ENCODE results near the gene MAP3K2. TPM values are rescaled to one million over a fixed set of nuclear protein-coding genes. Genes with fewer than 3 reads are reported as not detected.

The MAP3K2 gene
- total RNA-seq, 4 donors from 2014 or later = 29.4 to 37.4 (median 31.3) TPM

DNA sequence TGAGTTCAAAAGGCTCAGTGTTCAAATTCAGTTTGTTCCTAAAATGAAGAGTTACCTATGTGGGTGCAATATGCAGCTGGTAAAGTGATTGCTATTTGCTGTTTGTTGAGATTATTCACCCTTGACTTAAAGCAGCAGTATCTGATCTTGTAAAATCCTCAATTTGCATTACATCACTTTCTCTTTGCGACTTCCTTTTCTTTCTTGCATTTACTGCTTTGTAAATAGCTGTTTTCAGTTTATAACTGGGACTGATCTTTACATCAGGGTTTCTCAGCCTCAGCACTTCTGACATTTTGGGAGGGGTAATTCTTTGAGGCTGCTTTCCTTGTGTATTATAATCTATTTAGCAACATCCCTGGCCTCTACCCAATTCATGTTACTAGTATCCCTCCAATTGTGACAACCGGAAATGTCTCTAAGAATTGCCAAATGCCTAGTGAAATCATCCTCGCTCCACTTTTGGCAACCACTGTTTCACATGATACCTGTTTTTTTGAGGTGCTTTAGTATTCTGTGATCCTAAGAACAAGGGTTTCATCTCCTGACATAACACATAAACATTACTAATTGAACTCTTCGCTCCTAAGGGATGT is 81.7 kb downstream of the MAP3K2 start:
- no peak for DNase-seq
- H3K4me1 ChIP-seq = no peaks in the 10 kb centered on the region
- H3K36me3 ChIP-seq = peaks cover 0 to 68% (median 0%) of the 10 kb centered on the region in 3 donors
- no peaks in the 10 kb centered on the region for H3K27me3 ChIP-seq
- intact Hi-C loops (cut with DNase I) = no loop called here
- no peak for TF ChIP-seq CTCF (IDR thresholded peaks at IDR 0.05)
- no peak for TF ChIP-seq POLR2A (IDR thresholded peaks at IDR 0.05)
- H3K9me3 ChIP-seq = no peaks in the 10 kb centered on the region
- 70 to 89% methylated on average over 4 of the region's 4 CpGs for WGBS, 2 donors
- H3K27ac ChIP-seq = no peak overlapping the region
- H3K4me3 ChIP-seq = no peak overlapping the region

DNA sequence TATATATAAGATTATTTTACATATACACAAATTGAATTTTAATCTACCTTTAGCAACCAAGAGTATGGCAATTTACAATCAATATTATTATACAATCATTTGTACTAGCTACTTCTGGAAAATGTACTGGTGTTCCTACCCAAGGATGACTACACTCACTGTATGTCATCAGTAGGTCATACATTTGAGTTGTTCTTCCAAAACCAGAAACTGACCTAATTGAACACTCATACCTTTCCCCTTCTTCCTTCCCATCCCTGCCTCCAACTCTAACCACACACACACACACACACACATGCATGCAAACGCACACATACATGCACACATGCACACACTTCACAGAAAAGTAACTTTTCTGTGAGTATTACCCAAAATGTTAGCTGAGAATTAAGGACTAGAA is 85.6 kb downstream of the MAP3K2 start:
- Histone ChIP-seq H3K27ac (no peak overlapping the region), H3K36me3 (peaks cover 0 to 29% (median 0%) of the 10 kb centered on the region in 3 donors), H3K9me3 (no peaks in the 10 kb centered on the region), H3K27me3 (no peaks in the 10 kb centered on the region), H3K4me3 (no peak overlapping the region), H3K4me1 (no peaks in the 10 kb centered on the region)
- intact Hi-C loops (cut with DNase I) = no loop called here
- TF ChIP-seq CTCF (IDR thresholded peaks at IDR 0.05) (no peak), POLR2A (IDR thresholded peaks at IDR 0.05) (no peak)
- 89 to 96% methylated on average over 1 of the region's 1 CpG for WGBS, 2 donors
- no peak for DNase-seq

- 0% methylated on average over 4 to 14 of the region's 55 CpGs for WGBS, 2 donors
- intact Hi-C loops (cut with DNase I) = loop anchor here (10.0 kb wide), 1 partner anchor 121 kb away; the partner anchor contains the start of gene PROC
- TF ChIP-seq POLR2A (IDR thresholded peaks at IDR 0.05) (peak in 1 of 4 donors; percentile 17), CTCF (IDR thresholded peaks at IDR 0.05) (no peak)
- H3K27ac ChIP-seq = peak within 1 kb of the TSS; percentile 65 to 88 (median 86)
- peaks cover 5 to 23% (median 14%) of the 10 kb centered on the region in 3 donors for H3K4me1 ChIP-seq
- DNase-seq = no peak
- H3K4me3 ChIP-seq = peak within 1 kb of the TSS; percentile 66 to 100 (median 90)
- peaks cover 6 to 39% (median 35%) of the 10 kb centered on the region in 3 donors for H3K36me3 ChIP-seq
- no peaks in the 10 kb centered on the region for H3K9me3 ChIP-seq
- H3K27me3 ChIP-seq = no peaks in the 10 kb centered on the region
These were observed 93.8 kb downstream of the MAP3K2 start, which contains the start of gene ERCC3 for GRCh38 chr2:127293748-127294562. Gene ERCC3, minus strand, starts transcription at chr2:127294144. Its CDS starts 63 bp downstream, at chr2:127294081.

DNA sequence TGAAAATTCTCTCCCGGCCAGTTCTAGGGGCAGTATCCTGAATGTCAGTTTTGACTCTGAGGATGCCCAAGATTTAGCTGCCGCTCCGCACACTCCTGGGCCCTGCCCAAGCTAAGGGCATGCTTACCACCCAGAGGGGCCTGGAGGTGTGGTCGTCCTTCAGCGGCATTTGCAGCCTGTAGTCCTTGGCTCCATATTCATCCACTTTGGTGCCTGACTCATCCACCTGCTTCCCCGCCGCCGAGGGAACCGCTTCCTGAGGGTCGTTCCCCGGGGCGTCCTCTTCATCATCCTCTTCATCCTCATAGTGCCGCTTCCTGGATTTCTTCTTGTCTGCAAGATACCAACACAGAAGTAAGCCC is 94.4 kb downstream of the MAP3K2 start:
- H3K36me3 ChIP-seq = peaks cover 8 to 45% (median 36%) of the 10 kb centered on the region in 3 donors
- peak overlapping the region; percentile 66 to 100 (median 90) for H3K4me3 ChIP-seq
- no peaks in the 10 kb centered on the region for H3K27me3 ChIP-seq
- intact Hi-C loops (cut with DNase I) = loop anchor here (10.0 kb wide), 1 partner anchor 121 kb away; the partner anchor contains the start of gene PROC
- peaks cover 5 to 23% (median 14%) of the 10 kb centered on the region in 3 donors for H3K4me1 ChIP-seq
- 7 to 13% methylated on average over 5 to 13 of the region's 13 CpGs for WGBS, 2 donors
- DNase-seq = no peak
- no peak for TF ChIP-seq CTCF (IDR thresholded peaks at IDR 0.05)
- no peak for TF ChIP-seq POLR2A (IDR thresholded peaks at IDR 0.05)
- H3K9me3 ChIP-seq = no peaks in the 10 kb centered on the region
- peak overlapping the region in 3 of 4 donors; percentile 65 to 88 (median 87) for H3K27ac ChIP-seq

DNA sequence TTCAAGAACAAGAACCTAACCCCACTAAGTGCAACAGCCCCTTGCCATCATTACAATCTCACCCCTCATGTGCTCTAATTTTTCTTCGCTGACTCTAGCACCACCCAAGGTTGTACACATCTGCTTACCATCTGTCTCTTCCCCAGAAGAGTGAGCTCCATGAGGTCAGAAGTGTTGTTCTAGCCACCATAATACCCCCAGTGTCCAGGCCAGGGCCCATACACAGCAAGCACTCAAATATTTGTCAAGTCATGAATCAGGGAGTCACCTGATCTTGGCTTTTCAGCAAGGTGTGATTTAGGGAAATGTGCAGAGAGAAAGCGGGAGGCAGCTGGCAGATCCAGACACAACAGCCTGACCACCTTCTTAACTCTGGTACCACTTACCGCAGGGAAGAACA is 99.5 kb downstream of the MAP3K2 start:
- intact Hi-C loops (cut with DNase I) = no loop called here
- Histone ChIP-seq H3K36me3 (peaks cover 25 to 96% (median 60%) of the 10 kb centered on the region in 3 donors), H3K4me1 (peaks cover 3 to 14% (median 8%) of the 10 kb centered on the region in 3 donors), H3K27ac (no peak overlapping the region), H3K4me3 (no peak overlapping the region), H3K9me3 (no peaks in the 10 kb centered on the region), H3K27me3 (no peaks in the 10 kb centered on the region)
- 96 to 100% methylated on average over 3 of the region's 3 CpGs for WGBS, 2 donors
- TF ChIP-seq POLR2A (IDR thresholded peaks at IDR 0.05) (no peak), CTCF (IDR thresholded peaks at IDR 0.05) (no peak)
- no peak for DNase-seq

All from esophagus squamous epithelium (tissue), 5 donors.